ENCODE results near the gene CDH4. TPM values are rescaled to one million over a fixed set of nuclear protein-coding genes. Genes with fewer than 3 reads are reported as not detected.

CDH4 gene
- total RNA-seq, 1 donor from 2014 or later = 3.2 TPM

GRCh38 chr20:61978491-61978890 is 726.4 kb downstream of the CDH4 start:
- Histone ChIP-seq H3K79me2 (ENCODE audit: insufficient read depth, low read length) (no peaks in the 10 kb centered on the region), H3K9me3 (ENCODE audit: insufficient read depth, low read depth, low read length) (no peaks in the 10 kb centered on the region), H3K27ac (ENCODE audit: low read depth, low read length) (no peak overlapping the region), H2AFZ (ENCODE audit: low read depth, low read length) (no peak overlapping the region), H3K36me3 (ENCODE audit: insufficient read depth, low read length) (no peaks in the 10 kb centered on the region), H3K9ac (ENCODE audit: low read length) (no peak overlapping the region), H3K4me3 (ENCODE audit: insufficient read depth, low read depth, low read length) (no peak overlapping the region), H3K4me2 (ENCODE audit: low read length) (no peak overlapping the region), H3K4me1 (ENCODE audit: insufficient read depth, low read length) (no peaks in the 10 kb centered on the region), H4K20me1 (ENCODE audit: insufficient read depth, low read length) (peaks cover 32% of the 10 kb centered on the region), H3K27me3 (ENCODE audit: insufficient read depth, low read length) (no peaks in the 10 kb centered on the region)
- H3K27ac Mint-ChIP-seq (ENCODE audit: unreplicated experiment) = no peak overlapping the region
- H3K4me3 Mint-ChIP-seq (ENCODE audit: unreplicated experiment) = no peak overlapping the region
- H3K9me3 Mint-ChIP-seq (ENCODE audit: unreplicated experiment) = peaks cover 3% of the 10 kb centered on the region
- no peak for TF ChIP-seq EZH2 (IDR thresholded peaks at IDR 0.05; ENCODE audit: insufficient read depth, low read length)
- TF ChIP-seq CTCF (IDR thresholded peaks at IDR 0.05; ENCODE audit: insufficient read depth, low read depth, low read length) = no peak
- peaks cover 15% of the 10 kb centered on the region for H3K36me3 Mint-ChIP-seq (ENCODE audit: low read depth, unreplicated experiment)
- H3K27me3 Mint-ChIP-seq (ENCODE audit: low read depth, unreplicated experiment) = no peaks in the 10 kb centered on the region
- no peaks in the 10 kb centered on the region for H3K4me1 Mint-ChIP-seq (ENCODE audit: low read depth, unreplicated experiment)
- DNase-seq (ENCODE audit: low read depth) (no peak), FAIRE-seq (no peak)

GRCh38 chr20:61979090-61979489 is 727.0 kb downstream of the CDH4 start:
- no peak overlapping the region for H3K4me3 ChIP-seq (ENCODE audit: insufficient read depth, low read depth, low read length)
- H3K9ac ChIP-seq (ENCODE audit: low read length) = no peak overlapping the region
- peaks cover 37% of the 10 kb centered on the region for H4K20me1 ChIP-seq (ENCODE audit: insufficient read depth, low read length)
- H3K36me3 ChIP-seq (ENCODE audit: insufficient read depth, low read length) = no peaks in the 10 kb centered on the region
- H3K27ac Mint-ChIP-seq (ENCODE audit: unreplicated experiment) = no peak overlapping the region
- no peaks in the 10 kb centered on the region for H3K9me3 ChIP-seq (ENCODE audit: insufficient read depth, low read depth, low read length)
- no peak overlapping the region for H3K4me2 ChIP-seq (ENCODE audit: low read length)
- no peak overlapping the region for H3K27ac ChIP-seq (ENCODE audit: low read depth, low read length)
- H3K27me3 Mint-ChIP-seq (ENCODE audit: low read depth, unreplicated experiment) = no peaks in the 10 kb centered on the region
- H3K27me3 ChIP-seq (ENCODE audit: insufficient read depth, low read length) = no peaks in the 10 kb centered on the region
- no peak overlapping the region for H3K4me3 Mint-ChIP-seq (ENCODE audit: unreplicated experiment)
- no peaks in the 10 kb centered on the region for H3K4me1 ChIP-seq (ENCODE audit: insufficient read depth, low read length)
- no peaks in the 10 kb centered on the region for H3K4me1 Mint-ChIP-seq (ENCODE audit: low read depth, unreplicated experiment)
- H2AFZ ChIP-seq (ENCODE audit: low read depth, low read length) = no peak overlapping the region
- DNase-seq (ENCODE audit: low read depth) (no peak), FAIRE-seq (no peak)
- no peaks in the 10 kb centered on the region for H3K79me2 ChIP-seq (ENCODE audit: insufficient read depth, low read length)
- H3K36me3 Mint-ChIP-seq (ENCODE audit: low read depth, unreplicated experiment) = peaks cover 18% of the 10 kb centered on the region
- TF ChIP-seq CTCF (IDR thresholded peaks at IDR 0.05; ENCODE audit: insufficient read depth, low read depth, low read length) = no peak
- TF ChIP-seq EZH2 (IDR thresholded peaks at IDR 0.05; ENCODE audit: insufficient read depth, low read length) = no peak
- peaks cover 3% of the 10 kb centered on the region for H3K9me3 Mint-ChIP-seq (ENCODE audit: unreplicated experiment)

GRCh38 chr20:61979701-61980635 is 727.9 kb downstream of the CDH4 start:
- Histone ChIP-seq H2AFZ (ENCODE audit: low read depth, low read length) (no peak overlapping the region), H3K27me3 (ENCODE audit: insufficient read depth, low read length) (no peaks in the 10 kb centered on the region), H3K27ac (ENCODE audit: low read depth, low read length) (no peak overlapping the region), H4K20me1 (ENCODE audit: insufficient read depth, low read length) (peaks cover 42% of the 10 kb centered on the region), H3K79me2 (ENCODE audit: insufficient read depth, low read length) (no peaks in the 10 kb centered on the region), H3K4me3 (ENCODE audit: insufficient read depth, low read depth, low read length) (no peak overlapping the region), H3K9ac (ENCODE audit: low read length) (no peak overlapping the region), H3K4me1 (ENCODE audit: insufficient read depth, low read length) (no peaks in the 10 kb centered on the region), H3K9me3 (ENCODE audit: insufficient read depth, low read depth, low read length) (no peaks in the 10 kb centered on the region), H3K36me3 (ENCODE audit: insufficient read depth, low read length) (no peaks in the 10 kb centered on the region), H3K4me2 (ENCODE audit: low read length) (no peak overlapping the region)
- Mint-ChIP-seq H3K36me3 (ENCODE audit: low read depth, unreplicated experiment) (peaks cover 18% of the 10 kb centered on the region), H3K27ac (ENCODE audit: unreplicated experiment) (no peak overlapping the region), H3K9me3 (ENCODE audit: unreplicated experiment) (peaks cover 3% of the 10 kb centered on the region), H3K4me1 (ENCODE audit: low read depth, unreplicated experiment) (no peaks in the 10 kb centered on the region), H3K27me3 (ENCODE audit: low read depth, unreplicated experiment) (no peaks in the 10 kb centered on the region), H3K4me3 (ENCODE audit: unreplicated experiment) (no peak overlapping the region)
- DNase-seq (ENCODE audit: low read depth) (no peak), FAIRE-seq (no peak)
- TF ChIP-seq EZH2 (IDR thresholded peaks at IDR 0.05; ENCODE audit: insufficient read depth, low read length) (no peak), CTCF (IDR thresholded peaks at IDR 0.05; ENCODE audit: insufficient read depth, low read depth, low read length) (no peak)

Data from astrocyte (in vitro differentiated cells and primary cell).